Astrocyte of the spinal cord (primary cell): Measurements from ENCODE around the gene OBI1.

ENCODE experiments used
- DNase-seq: peaks from one replicate; pipeline ENCODE4 v3.0.0; 2011; ENCODE audit warnings: low read depth, low spot score
- H3K4me3 ChIP-seq: 2 replicates; pipeline ENCODE4 v1.5.1; 2011; ENCODE audit warnings: low read depth, mild to moderate bottlenecking, low read length, moderate library complexity
- CTCF ChIP-seq: IDR thresholded peaks from 2 replicates; pipeline ENCODE4 v1.5.1; 2012; ENCODE audit warnings: low read depth, mild to moderate bottlenecking, low read length, inconsistent platforms
- in situ Hi-C: cut with HindIII; loops from 2 replicates; pipeline ENCODE4 v1.10.0; 2017; ENCODE audit warnings: low sequenced_read_pairs

The OBI1 gene

GRCh38 chr13:78631077-78631476 lies 27.9 kb downstream of the OBI1 start:
- no peak overlapping the region for H3K4me3 ChIP-seq
- in situ Hi-C loops, result no loop called here
- no peak for DNase-seq
- TF ChIP-seq CTCF, result no peak

- TF ChIP-seq CTCF, result no peak
- in situ Hi-C loops, result no loop called here
- DNase-seq, result no peak
- no peak overlapping the region for H3K4me3 ChIP-seq
These were observed 28.4 kb downstream of the OBI1 start for GRCh38 chr13:78630511-78630910.

GRCh38 chr13:78625384-78625783 lies 33.6 kb downstream of the OBI1 start:
- no peak for DNase-seq
- in situ Hi-C loops, result no loop called here
- no peak for TF ChIP-seq CTCF
- H3K4me3 ChIP-seq, result no peak overlapping the region

GRCh38 chr13:78623132-78623531 lies 35.8 kb downstream of the OBI1 start:
- no peak overlapping the region for H3K4me3 ChIP-seq
- in situ Hi-C loops, result no loop called here
- TF ChIP-seq CTCF, result no peak
- no peak for DNase-seq

- in situ Hi-C loops, result no loop called here
- H3K4me3 ChIP-seq, result no peak overlapping the region
- no peak for DNase-seq
- TF ChIP-seq CTCF, result no peak
These were observed 38.0 kb downstream of the OBI1 start for GRCh38 chr13:78620936-78621470.

GRCh38 chr13:78618411-78618810 lies 40.5 kb downstream of the OBI1 start:
- no peak overlapping the region for H3K4me3 ChIP-seq
- TF ChIP-seq CTCF, result no peak
- in situ Hi-C loops, result no loop called here
- DNase-seq, result no peak

- no peak overlapping the region for H3K4me3 ChIP-seq
- DNase-seq, result no peak
- in situ Hi-C loops, result no loop called here
- TF ChIP-seq CTCF, result no peak
These were observed 47.9 kb downstream of the OBI1 start for GRCh38 chr13:78611040-78611439.
